Measurements from ENCODE around the gene SHE.

SHE gene

GRCh38 chr1:154460695-154461260, 41.4 kb downstream of the SHE start:
- Histone ChIP-seq H4K5ac (ENCODE audit: low read length) (no peak overlapping the region), H2BK120ac (ENCODE audit: low read depth, low read length) (no peak overlapping the region), H3K36me3 (ENCODE audit: control insufficient read depth, insufficient read depth, low read length) (no peaks in the 10 kb centered on the region), H3K18ac (ENCODE audit: low read length) (no peak overlapping the region), H3K79me1 (ENCODE audit: low read length) (no peaks in the 10 kb centered on the region), H3K23ac (ENCODE audit: low read length) (no peak overlapping the region), H2AK5ac (ENCODE audit: low read length) (no peak overlapping the region), H3K79me2 (ENCODE audit: control insufficient read depth, insufficient read depth, low read length) (no peaks in the 10 kb centered on the region), H3K9ac (ENCODE audit: low read length) (no peak overlapping the region), H4K8ac (ENCODE audit: low read depth, low read length) (no peak overlapping the region), H3K4me1 (ENCODE audit: control insufficient read depth, low read depth, low read length) (peaks cover 2% of the 10 kb centered on the region), H3K56ac (ENCODE audit: low read length) (no peak overlapping the region), H3K27me3 (ENCODE audit: insufficient read depth, low read length, poor library complexity) (no peaks in the 10 kb centered on the region), H2BK5ac (ENCODE audit: low read length) (no peak overlapping the region), H3K4ac (ENCODE audit: low read depth, low read length) (no peak overlapping the region), H2BK15ac (replicated peaks; ENCODE audit: low read depth) (no peak overlapping the region), H3K4me2 (ENCODE audit: low read length) (no peak overlapping the region), H3K4me3 (ENCODE audit: low read length) (no peak overlapping the region), H3K27ac (ENCODE audit: low read depth, low read length) (no peak overlapping the region)
- no CpG with 5 or more reads among the region's 15 CpGs for WGBS (ENCODE audit: extremely low coverage, insufficient coverage, low lambda C conversion rate)
- DNase-seq, result no peak

- H3K4ac ChIP-seq (ENCODE audit: low read depth, low read length), result no peak overlapping the region
- no peak overlapping the region for H3K56ac ChIP-seq (ENCODE audit: low read length)
- no peak overlapping the region for H4K8ac ChIP-seq (ENCODE audit: low read depth, low read length)
- H3K4me1 ChIP-seq (ENCODE audit: control insufficient read depth, low read depth, low read length), result peaks cover 2% of the 10 kb centered on the region
- no peaks in the 10 kb centered on the region for H3K79me2 ChIP-seq (ENCODE audit: control insufficient read depth, insufficient read depth, low read length)
- H3K36me3 ChIP-seq (ENCODE audit: control insufficient read depth, insufficient read depth, low read length), result no peaks in the 10 kb centered on the region
- no peak overlapping the region for H3K4me2 ChIP-seq (ENCODE audit: low read length)
- no peak overlapping the region for H2AK5ac ChIP-seq (ENCODE audit: low read length)
- no peak overlapping the region for H3K9ac ChIP-seq (ENCODE audit: low read length)
- H3K18ac ChIP-seq (ENCODE audit: low read length), result no peak overlapping the region
- no peak overlapping the region for H2BK120ac ChIP-seq (ENCODE audit: low read depth, low read length)
- no peak overlapping the region for H3K23ac ChIP-seq (ENCODE audit: low read length)
- no peak for DNase-seq
- H4K5ac ChIP-seq (ENCODE audit: low read length), result no peak overlapping the region
- no peaks in the 10 kb centered on the region for H3K79me1 ChIP-seq (ENCODE audit: low read length)
- H3K27me3 ChIP-seq (ENCODE audit: insufficient read depth, low read length, poor library complexity), result no peaks in the 10 kb centered on the region
- no peak overlapping the region for H3K27ac ChIP-seq (ENCODE audit: low read depth, low read length)
- H2BK15ac ChIP-seq (replicated peaks; ENCODE audit: low read depth), result no peak overlapping the region
- H3K4me3 ChIP-seq (ENCODE audit: low read length), result no peak overlapping the region
- H2BK5ac ChIP-seq (ENCODE audit: low read length), result no peak overlapping the region
These were observed 43.1 kb downstream of the SHE start for GRCh38 chr1:154459080-154459479.

- no peak overlapping the region for H4K5ac ChIP-seq (ENCODE audit: low read length)
- H3K56ac ChIP-seq (ENCODE audit: low read length), result no peak overlapping the region
- no peaks in the 10 kb centered on the region for H3K79me1 ChIP-seq (ENCODE audit: low read length)
- no peak overlapping the region for H4K8ac ChIP-seq (ENCODE audit: low read depth, low read length)
- no peak overlapping the region for H3K9ac ChIP-seq (ENCODE audit: low read length)
- no peak overlapping the region for H2BK120ac ChIP-seq (ENCODE audit: low read depth, low read length)
- H3K27me3 ChIP-seq (ENCODE audit: insufficient read depth, low read length, poor library complexity), result no peaks in the 10 kb centered on the region
- H2AK5ac ChIP-seq (ENCODE audit: low read length), result no peak overlapping the region
- no peak overlapping the region for H2BK5ac ChIP-seq (ENCODE audit: low read length)
- no peaks in the 10 kb centered on the region for H3K79me2 ChIP-seq (ENCODE audit: control insufficient read depth, insufficient read depth, low read length)
- H3K4ac ChIP-seq (ENCODE audit: low read depth, low read length), result no peak overlapping the region
- no peak overlapping the region for H2BK15ac ChIP-seq (replicated peaks; ENCODE audit: low read depth)
- H3K36me3 ChIP-seq (ENCODE audit: control insufficient read depth, insufficient read depth, low read length), result no peaks in the 10 kb centered on the region
- no CpG with 5 or more reads among the region's 6 CpGs for WGBS (ENCODE audit: extremely low coverage, insufficient coverage, low lambda C conversion rate)
- H3K23ac ChIP-seq (ENCODE audit: low read length), result no peak overlapping the region
- H3K4me1 ChIP-seq (ENCODE audit: control insufficient read depth, low read depth, low read length), result no peaks in the 10 kb centered on the region
- no peak for DNase-seq
- H3K27ac ChIP-seq (ENCODE audit: low read depth, low read length), result no peak overlapping the region
- H3K4me3 ChIP-seq (ENCODE audit: low read length), result no peak overlapping the region
- no peak overlapping the region for H3K4me2 ChIP-seq (ENCODE audit: low read length)
- no peak overlapping the region for H3K18ac ChIP-seq (ENCODE audit: low read length)
These were observed 45.6 kb downstream of the SHE start for GRCh38 chr1:154456631-154457030.

- Histone ChIP-seq H3K79me2 (ENCODE audit: control insufficient read depth, insufficient read depth, low read length) (no peaks in the 10 kb centered on the region), H3K27ac (ENCODE audit: low read depth, low read length) (no peak overlapping the region), H4K5ac (ENCODE audit: low read length) (no peak overlapping the region), H4K8ac (ENCODE audit: low read depth, low read length) (no peak overlapping the region), H3K4me1 (ENCODE audit: control insufficient read depth, low read depth, low read length) (no peaks in the 10 kb centered on the region), H3K79me1 (ENCODE audit: low read length) (no peaks in the 10 kb centered on the region), H3K4me3 (ENCODE audit: low read length) (no peak overlapping the region), H2BK15ac (replicated peaks; ENCODE audit: low read depth) (no peak overlapping the region), H3K4ac (ENCODE audit: low read depth, low read length) (no peak overlapping the region), H2BK5ac (ENCODE audit: low read length) (no peak overlapping the region), H3K27me3 (ENCODE audit: insufficient read depth, low read length, poor library complexity) (no peaks in the 10 kb centered on the region), H2AK5ac (ENCODE audit: low read length) (no peak overlapping the region), H3K18ac (ENCODE audit: low read length) (no peak overlapping the region), H3K56ac (ENCODE audit: low read length) (no peak overlapping the region), H3K23ac (ENCODE audit: low read length) (no peak overlapping the region), H3K9ac (ENCODE audit: low read length) (no peak overlapping the region), H3K36me3 (ENCODE audit: control insufficient read depth, insufficient read depth, low read length) (no peaks in the 10 kb centered on the region), H3K4me2 (ENCODE audit: low read length) (no peak overlapping the region), H2BK120ac (ENCODE audit: low read depth, low read length) (no peak overlapping the region)
- WGBS (ENCODE audit: extremely low coverage, insufficient coverage, low lambda C conversion rate), result no CpG with 5 or more reads among the region's 5 CpGs
- no peak for DNase-seq
These were observed 47.7 kb downstream of the SHE start for GRCh38 chr1:154454386-154455120.

GRCh38 chr1:154453574-154454352, 48.4 kb downstream of the SHE start:
- DNase-seq, result no peak
- no peak overlapping the region for H3K4me3 ChIP-seq (ENCODE audit: low read length)
- no peak overlapping the region for H2BK5ac ChIP-seq (ENCODE audit: low read length)
- no peak overlapping the region for H2BK15ac ChIP-seq (replicated peaks; ENCODE audit: low read depth)
- H3K18ac ChIP-seq (ENCODE audit: low read length), result no peak overlapping the region
- H3K27me3 ChIP-seq (ENCODE audit: insufficient read depth, low read length, poor library complexity), result no peaks in the 10 kb centered on the region
- no peak overlapping the region for H3K27ac ChIP-seq (ENCODE audit: low read depth, low read length)
- H3K79me2 ChIP-seq (ENCODE audit: control insufficient read depth, insufficient read depth, low read length), result no peaks in the 10 kb centered on the region
- H4K5ac ChIP-seq (ENCODE audit: low read length), result no peak overlapping the region
- no CpG with 5 or more reads among the region's 5 CpGs for WGBS (ENCODE audit: extremely low coverage, insufficient coverage, low lambda C conversion rate)
- H3K36me3 ChIP-seq (ENCODE audit: control insufficient read depth, insufficient read depth, low read length), result no peaks in the 10 kb centered on the region
- no peak overlapping the region for H2BK120ac ChIP-seq (ENCODE audit: low read depth, low read length)
- H3K4me1 ChIP-seq (ENCODE audit: control insufficient read depth, low read depth, low read length), result no peaks in the 10 kb centered on the region
- H4K8ac ChIP-seq (ENCODE audit: low read depth, low read length), result no peak overlapping the region
- H3K4me2 ChIP-seq (ENCODE audit: low read length), result no peak overlapping the region
- H3K56ac ChIP-seq (ENCODE audit: low read length), result no peak overlapping the region
- no peaks in the 10 kb centered on the region for H3K79me1 ChIP-seq (ENCODE audit: low read length)
- H3K4ac ChIP-seq (ENCODE audit: low read depth, low read length), result no peak overlapping the region
- no peak overlapping the region for H2AK5ac ChIP-seq (ENCODE audit: low read length)
- H3K9ac ChIP-seq (ENCODE audit: low read length), result no peak overlapping the region
- no peak overlapping the region for H3K23ac ChIP-seq (ENCODE audit: low read length)

All from mesendoderm (in vitro differentiated cells).